T47D (cell line): ENCODE results near the gene C5orf58.
A peak's percentile ranks its signal among the peaks of the same experiment; 100 is the strongest.

Experiments
- DNase-seq, 2 experiments: peaks; one replicate each; pipeline versions ENCODE4 v3.0.0 to v3.0.0-alpha.2; 2011 to 2012; ENCODE audit warnings: low read depth in 1 of 2, low spot score in 1 of 2
- JUND ChIP-seq: IDR thresholded peaks from 2 replicates; pipeline ENCODE4 v1.6.1; 2012; ENCODE audit warnings: low read depth
- in situ Hi-C: cut with HindIII; loops from 2 replicates; pipeline ENCODE4 v1.10.0; 2016; ENCODE audit warnings: low sequenced_read_pairs, low pct_unique_long_range_greater_than_20kb

C5orf58 gene, protein sequence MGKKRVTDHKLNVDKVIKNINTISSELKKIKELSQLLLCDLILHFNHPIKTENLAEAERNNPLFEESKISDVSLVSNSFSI

DNA sequence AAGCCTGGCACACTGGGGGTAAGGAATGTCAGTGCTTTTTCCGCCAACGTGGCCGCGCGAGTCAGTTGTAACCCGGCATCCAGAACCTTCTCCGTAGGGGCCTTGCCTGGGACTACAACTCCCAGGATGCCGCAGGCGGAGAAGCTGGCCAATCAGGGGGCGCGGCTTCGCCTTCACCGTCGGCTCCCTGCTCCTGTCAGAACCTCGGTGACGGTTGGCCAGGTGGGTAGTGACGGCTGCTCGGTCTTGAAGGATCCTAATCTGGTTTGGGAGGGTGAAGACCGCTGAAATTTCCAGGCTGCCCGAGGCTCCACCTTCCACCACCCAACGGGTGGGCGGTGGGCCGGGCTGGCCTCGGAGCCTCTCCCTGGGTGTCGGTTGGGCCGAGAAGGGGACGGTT is at the start of gene C5orf58:
C5orf58 (plus strand) TSS at position 200 of the 400 bp plus-strand sequence. CDS start 1,992 bp downstream, outside the sequence.
- peak in 1 of 2 experiments; percentile 33 for DNase-seq
- in situ Hi-C loops, result no loop called here
- no peak for TF ChIP-seq JUND

DNA sequence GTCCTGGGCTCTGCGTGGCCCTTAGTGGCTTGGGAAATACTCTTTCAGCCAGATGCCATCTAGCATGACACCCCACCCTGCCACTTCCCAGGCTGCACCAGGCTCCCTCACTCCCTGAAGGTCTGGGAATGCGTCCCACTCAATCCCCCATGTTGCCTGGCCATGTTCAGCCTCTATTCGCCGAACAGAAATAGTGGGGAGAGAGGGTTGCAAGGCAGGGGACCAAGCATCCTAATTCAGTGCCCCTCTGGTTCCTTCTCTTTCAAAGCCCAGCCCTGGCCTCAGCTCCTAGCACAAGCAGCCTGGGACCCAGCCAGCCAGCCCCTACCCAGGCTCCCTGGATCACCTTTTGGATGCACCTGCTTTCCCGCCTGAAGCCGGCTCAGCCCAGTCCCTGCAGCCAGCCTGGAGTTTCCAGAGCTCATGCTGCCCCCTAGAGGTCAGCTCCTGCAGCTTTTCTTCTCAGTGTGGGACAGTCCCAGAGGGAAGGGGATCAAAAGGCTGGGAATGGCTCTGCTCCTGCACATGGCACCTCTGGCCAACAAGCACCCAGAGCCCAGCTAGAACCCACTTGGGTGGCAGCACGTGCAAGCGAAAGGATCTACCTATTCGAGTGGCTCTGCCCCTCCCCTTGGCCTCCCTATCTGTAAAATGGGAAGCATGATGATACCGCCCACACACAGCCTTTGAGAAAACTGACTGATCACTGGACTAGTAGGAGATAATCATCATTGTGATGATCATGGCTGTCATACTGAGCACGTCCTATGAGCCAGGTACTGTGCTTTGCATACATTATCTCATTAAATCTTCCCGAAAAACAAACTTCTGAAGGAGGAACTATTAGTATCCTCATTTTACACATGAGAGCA is 48.7 kb upstream of the C5orf58 start:
- in situ Hi-C loops, result no loop called here
- DNase-seq, result peak in 1 of 2 experiments; percentile 59
- no peak for TF ChIP-seq JUND

DNA sequence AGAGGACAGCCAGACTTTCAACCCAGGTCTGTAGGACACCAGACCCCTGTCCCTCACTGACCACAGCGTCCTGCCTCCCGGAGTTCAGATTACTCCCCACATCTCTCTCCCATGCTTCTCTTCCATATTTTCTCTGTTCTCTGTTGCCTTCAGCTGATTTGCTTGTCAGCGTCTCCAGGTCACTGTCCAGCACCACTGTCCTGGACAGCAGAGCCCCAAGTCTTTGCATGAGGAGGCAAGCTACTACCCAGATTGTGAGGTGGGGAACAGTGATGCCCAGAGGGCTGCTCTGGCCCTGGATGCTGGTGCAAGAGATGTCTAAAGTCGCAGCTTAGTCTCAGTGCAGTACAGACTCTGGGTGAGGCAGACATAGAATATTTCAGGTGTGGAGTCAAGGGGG is 48.0 kb upstream of the C5orf58 start:
- no peak for DNase-seq
- in situ Hi-C loops, result no loop called here
- TF ChIP-seq JUND, result no peak

DNA sequence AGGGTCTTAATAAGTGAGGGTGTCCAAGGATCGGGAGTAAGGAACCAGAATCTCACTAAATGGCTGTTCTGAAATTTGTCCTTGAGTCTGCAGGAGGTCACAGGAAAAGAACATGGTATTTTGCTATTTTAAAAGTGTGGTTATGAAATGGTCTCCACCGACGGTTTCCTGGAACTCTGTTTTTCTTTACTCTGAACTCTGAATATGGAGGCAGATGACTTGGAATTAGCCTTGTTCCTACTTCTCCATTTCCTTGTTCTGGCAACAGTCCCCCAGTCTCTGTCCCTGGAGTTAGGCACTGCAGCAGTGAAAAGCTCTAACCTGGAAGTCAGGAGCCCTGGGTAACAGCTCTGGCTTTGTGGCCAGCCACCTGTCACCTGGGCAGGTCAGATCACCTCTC is 46.6 kb upstream of the C5orf58 start:
- in situ Hi-C loops, result no loop called here
- TF ChIP-seq JUND, result no peak
- no peak for DNase-seq

DNA sequence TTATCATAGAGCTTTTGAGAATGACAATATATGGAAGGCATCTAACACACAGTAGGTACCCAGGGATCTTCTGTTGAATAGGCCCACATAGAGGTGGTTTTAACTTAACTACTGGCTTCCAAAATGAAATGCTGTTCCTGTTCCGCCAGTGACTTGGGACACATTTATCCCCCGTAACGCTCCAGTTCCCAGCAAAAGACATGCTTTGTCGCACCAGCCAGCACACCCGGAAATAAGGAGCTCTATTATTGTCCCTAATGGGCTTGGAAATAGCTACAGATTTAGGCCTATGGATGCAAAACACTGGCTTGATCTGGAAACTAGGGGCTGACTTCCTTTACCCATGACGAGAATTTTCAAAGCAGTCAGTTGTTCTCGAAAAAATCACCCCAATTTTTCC is 45.9 kb upstream of the C5orf58 start:
- TF ChIP-seq JUND, result no peak
- DNase-seq, result no peak
- in situ Hi-C loops, result no loop called here

DNA sequence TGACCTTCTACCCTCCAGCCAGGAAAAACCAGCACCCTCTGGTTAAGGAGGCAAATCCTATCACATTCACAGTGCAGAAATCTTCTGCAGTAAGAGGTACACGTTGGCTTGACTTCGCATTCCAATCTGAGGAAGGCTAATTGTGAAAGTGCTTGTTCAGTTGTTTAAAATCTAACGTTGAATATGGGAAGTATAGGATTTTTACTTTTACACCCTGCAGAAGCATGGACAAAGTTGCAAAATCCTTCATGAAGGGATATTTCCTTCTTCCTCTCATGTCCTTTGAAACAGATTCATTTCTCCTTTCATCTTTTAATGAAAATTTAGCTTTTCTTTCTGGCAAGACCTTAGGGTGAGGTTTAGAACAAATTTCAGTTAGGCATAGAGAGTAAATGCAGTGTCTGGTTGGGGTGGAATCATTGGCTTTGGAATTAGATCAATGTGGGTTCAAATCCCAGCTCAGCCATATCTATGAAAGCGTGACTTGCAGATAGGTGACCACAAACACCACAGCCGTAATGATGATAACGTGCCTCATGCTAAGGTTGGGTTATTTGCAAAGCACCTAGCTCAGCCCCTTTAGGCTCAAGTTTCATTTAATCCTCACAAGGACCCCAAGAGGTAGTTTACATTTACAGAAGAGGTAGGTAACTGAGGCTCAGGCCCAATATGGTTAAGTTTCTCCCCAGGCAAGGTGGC is 42.2 kb upstream of the C5orf58 start:
- DNase-seq, result no peak
- no peak for TF ChIP-seq JUND
- in situ Hi-C loops, result no loop called here

DNA sequence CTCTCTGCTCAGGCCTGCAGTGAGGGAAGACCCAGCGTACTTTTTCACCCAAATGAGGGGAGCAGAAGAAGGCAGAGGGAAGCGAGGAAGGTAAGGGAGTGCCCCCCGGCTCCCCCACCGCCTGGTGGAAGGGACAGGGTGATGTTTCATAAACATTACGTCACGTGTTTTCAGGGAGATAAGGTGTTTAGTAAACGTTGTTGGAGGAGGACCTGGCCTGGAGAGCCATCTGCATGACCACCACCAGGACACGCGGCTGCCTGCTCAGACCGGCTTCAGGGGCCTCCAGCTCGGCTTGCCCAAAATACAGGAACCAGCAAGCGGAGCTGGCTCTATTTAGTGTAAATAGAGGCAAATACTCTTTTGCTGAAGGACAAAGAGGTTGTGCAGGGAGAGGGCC is 40.0 kb upstream of the C5orf58 start:
- in situ Hi-C loops, result no loop called here
- TF ChIP-seq JUND, result no peak
- no peak for DNase-seq

DNA sequence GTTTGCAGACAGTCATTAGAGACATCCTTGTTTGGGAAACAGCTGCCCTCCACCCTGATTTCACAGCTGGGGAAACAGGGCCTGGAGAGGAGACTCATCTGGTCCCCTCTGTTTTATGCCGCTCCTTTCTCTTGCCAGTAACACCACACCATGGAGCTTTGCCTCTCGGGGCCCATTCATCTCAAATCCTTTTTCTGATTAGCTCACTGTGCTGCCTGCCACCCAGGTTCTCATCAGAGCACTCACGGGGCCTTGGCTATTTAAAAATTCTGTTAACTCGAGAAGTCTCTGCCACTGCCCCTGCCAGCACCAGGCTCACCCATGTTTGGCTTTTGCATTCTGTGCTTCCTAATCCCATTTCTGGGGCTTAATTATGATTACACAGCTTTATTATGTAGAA is 36.8 kb upstream of the C5orf58 start:
- in situ Hi-C loops, result no loop called here
- no peak for DNase-seq
- no peak for TF ChIP-seq JUND

DNA sequence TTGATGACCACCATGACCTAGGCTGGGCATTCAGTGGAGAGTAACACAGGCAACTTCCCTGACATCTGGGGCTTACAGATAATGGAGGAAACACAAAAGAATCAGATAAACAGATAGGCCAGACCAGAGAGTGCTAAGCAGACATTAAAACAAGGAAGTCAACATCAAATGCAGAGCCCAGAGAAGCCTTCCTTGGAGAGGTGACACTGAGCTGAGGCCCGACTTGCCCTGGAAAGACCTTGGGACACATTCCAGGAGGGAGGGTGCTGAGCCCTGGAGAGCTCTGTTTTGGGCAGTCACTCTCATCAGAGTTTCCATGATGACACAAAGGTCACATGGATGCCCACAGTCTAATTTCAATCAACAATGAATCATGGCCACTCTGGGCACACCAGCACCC is 31.9 kb upstream of the C5orf58 start:
- TF ChIP-seq JUND, result no peak
- in situ Hi-C loops, result no loop called here
- no peak for DNase-seq

DNA sequence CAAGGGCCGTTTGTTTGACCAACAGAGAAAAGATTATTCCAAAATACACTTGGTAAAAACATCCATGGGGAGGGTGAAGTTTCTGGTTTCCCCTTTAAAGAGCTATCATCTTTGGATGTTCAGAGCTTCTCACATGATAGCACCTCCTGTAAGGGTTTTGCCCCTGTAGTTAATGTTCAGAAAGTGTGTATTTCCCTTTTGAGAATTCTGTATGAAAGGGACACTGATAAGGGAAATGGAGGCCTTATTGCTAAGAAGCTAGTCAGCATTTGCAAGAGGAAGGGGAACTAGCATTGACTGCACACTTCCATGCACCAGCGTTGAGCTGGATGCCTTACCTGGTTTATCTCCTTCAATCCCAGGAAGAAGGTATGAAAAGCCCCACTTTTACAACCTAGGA is 31.5 kb upstream of the C5orf58 start:
- in situ Hi-C loops, result no loop called here

DNA sequence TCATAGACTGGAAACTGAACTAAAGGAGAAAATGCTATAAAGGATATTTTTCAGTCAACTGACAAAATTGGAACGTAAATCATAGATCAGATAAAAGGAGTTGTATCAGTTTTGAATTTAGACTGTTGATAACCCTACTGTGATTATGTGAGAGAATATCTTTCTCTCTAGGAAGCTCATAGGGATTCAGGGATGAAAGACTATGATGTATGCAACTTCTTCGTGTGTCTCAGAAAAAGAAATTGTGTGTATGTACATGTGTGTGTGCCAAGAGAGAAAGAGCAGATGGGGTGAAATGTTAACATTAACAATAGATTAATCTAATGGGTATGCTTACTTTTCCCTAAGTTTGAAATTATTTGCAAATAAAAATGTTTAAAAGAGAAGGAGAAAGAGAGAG is 30.7 kb upstream of the C5orf58 start:
- no peak for TF ChIP-seq JUND
- in situ Hi-C loops, result no loop called here

More for the DNA sequence above, 31.5 kb upstream of the C5orf58 start:
- DNase-seq, result no peak
- no peak for TF ChIP-seq JUND

DNA sequence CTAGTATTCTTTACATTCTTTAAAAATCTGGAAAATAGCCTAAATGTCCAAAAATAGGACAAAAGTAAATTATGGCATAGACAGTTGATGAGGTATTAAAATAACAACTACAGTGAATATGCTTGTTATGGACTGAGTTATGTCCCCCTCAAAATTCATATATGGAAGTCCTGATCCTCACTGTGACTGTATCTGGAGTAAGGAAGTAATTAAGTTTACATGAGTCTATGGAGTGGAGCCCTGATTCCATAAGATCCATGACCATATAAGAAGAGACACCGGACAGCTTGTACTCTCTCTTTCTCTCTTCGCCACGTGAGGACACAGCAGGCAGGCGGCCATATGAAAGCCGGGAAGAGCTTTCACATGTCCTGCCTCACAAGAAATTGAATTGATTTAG is 28.6 kb upstream of the C5orf58 start:
- TF ChIP-seq JUND, result no peak
- in situ Hi-C loops, result no loop called here
- no peak for DNase-seq

More for the DNA sequence above, 30.7 kb upstream of the C5orf58 start:
- no peak for DNase-seq

DNA sequence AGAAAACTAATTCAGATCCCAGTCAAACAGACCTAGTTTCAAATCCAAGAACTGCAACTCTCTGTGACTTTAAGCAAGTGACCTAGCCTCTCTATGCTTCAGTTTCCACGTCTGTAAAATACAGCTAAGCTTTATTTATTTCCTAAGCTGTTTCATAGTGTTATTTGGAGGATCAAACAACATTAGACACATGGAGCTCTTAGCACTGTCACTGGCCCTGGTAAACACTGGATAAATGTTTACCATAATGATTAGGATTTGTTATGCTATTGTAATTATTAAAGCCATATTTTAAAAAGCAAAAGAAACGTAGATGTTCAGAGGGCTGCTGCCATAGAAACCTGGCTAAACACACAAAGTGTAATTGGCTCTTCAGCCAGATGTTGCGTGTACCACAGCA is 26.6 kb upstream of the C5orf58 start:
- no peak for TF ChIP-seq JUND
- in situ Hi-C loops, result no loop called here
- DNase-seq, result no peak
